Fibroblast of peridontal ligament (primary cell): Measurements from ENCODE around the gene WARS2.

Source experiments
- DNase-seq: peaks from one replicate; pipeline ENCODE4 v3.0.0-alpha.2; 2010; ENCODE audit errors: extremely low read depth

The WARS2 gene

GRCh38 chr1:118999348-119000071 lies 140.9 kb downstream of the WARS2 start:
- no peak for DNase-seq

GRCh38 chr1:118998171-118998570 lies 142.3 kb downstream of the WARS2 start:
- no peak for DNase-seq

- DNase-seq: no peak
These were observed 143.2 kb downstream of the WARS2 start for GRCh38 chr1:118997225-118997624.

- DNase-seq: no peak
These were observed 145.0 kb downstream of the WARS2 start for GRCh38 chr1:118995312-118996016.

GRCh38 chr1:118993700-118994026 lies 146.8 kb downstream of the WARS2 start:
- no peak for DNase-seq

GRCh38 chr1:118992868-118993699 lies 147.4 kb downstream of the WARS2 start:
- DNase-seq: no peak

GRCh38 chr1:118992237-118992825 lies 148.1 kb downstream of the WARS2 start:
- DNase-seq: no peak

- no peak for DNase-seq
These were observed 149.0 kb downstream of the WARS2 start for GRCh38 chr1:118991448-118991847.

- no peak for DNase-seq
These were observed 149.8 kb downstream of the WARS2 start for GRCh38 chr1:118990513-118991152.

GRCh38 chr1:118989878-118990378 lies 150.5 kb downstream of the WARS2 start:
- DNase-seq: no peak

GRCh38 chr1:118989006-118989815 lies 151.2 kb downstream of the WARS2 start:
- no peak for DNase-seq

- no peak for DNase-seq
These were observed 152.1 kb downstream of the WARS2 start, which contains the start of gene TBX15 for GRCh38 chr1:118988186-118989005. TSS of gene TBX15 (minus strand) at chr1:118988343. CDS start at chr1:118987795, 548 bp downstream.

GRCh38 chr1:118987468-118988185 lies 152.8 kb downstream of the WARS2 start:
- no peak for DNase-seq

- no peak for DNase-seq
These were observed 153.6 kb downstream of the WARS2 start for GRCh38 chr1:118986555-118987467.

- no peak for DNase-seq
These were observed 154.6 kb downstream of the WARS2 start for GRCh38 chr1:118985640-118986554.

- DNase-seq: no peak
These were observed 155.5 kb downstream of the WARS2 start for GRCh38 chr1:118984722-118985639.
